Nephron (organoid): ENCODE data around the gene ZMAT3.

Source experiments
- H3K27ac Mint-ChIP-seq, 3 experiments: 2 replicates each; pipeline ENCODE4 v1.8.0; 2020; ENCODE audit warnings: mixed read lengths in 3 of 3, mild to moderate bottlenecking in 2 of 3, moderate library complexity in 1 of 3
- H3K27me3 Mint-ChIP-seq: 2 replicates; pipeline ENCODE4 v1.8.0; 2021; ENCODE audit warnings: low read depth, mild to moderate bottlenecking, moderate library complexity, mixed read lengths
- H3K36me3 Mint-ChIP-seq: 2 replicates; pipeline ENCODE4 v1.8.0; 2020; ENCODE audit warnings: low read depth, mixed read lengths
- H3K4me1 Mint-ChIP-seq: 2 replicates; pipeline ENCODE4 v1.8.0; 2020; ENCODE audit warnings: mixed read lengths
- H3K4me3 Mint-ChIP-seq, 3 experiments: 2 replicates each; pipeline ENCODE4 v1.8.0; 2020; ENCODE audit warnings: mild to moderate bottlenecking in 3 of 3, mixed read lengths in 3 of 3, moderate library complexity in 2 of 3
- H3K9me3 Mint-ChIP-seq: 2 replicates; pipeline ENCODE4 v1.8.0; 2020; ENCODE audit warnings: mixed read lengths
- CTCF ChIP-seq, 3 experiments: fragments of 200-600 bp; sonication (generic); IDR thresholded peaks; one replicate each; pipeline ENCODE4 v1.5.0; 2021; ENCODE audit warnings: antibody characterized with exemption in 3 of 3; ENCODE audit not compliant: unreplicated experiment in 3 of 3

ZMAT3 gene

GRCh38 chr3:179073816-179074215 lies 2.2 kb upstream of the ZMAT3 start:
- H3K4me3 Mint-ChIP-seq, result peak overlapping the region; percentile 60 to 77 (median 71)
- H3K27ac Mint-ChIP-seq, result peak overlapping the region in 2 of 3 experiments; percentile 22 to 47
- no peak for TF ChIP-seq CTCF (IDR thresholded peaks at IDR 0.05; ENCODE audit: unreplicated experiment in 3 of 3)
- no peaks in the 10 kb centered on the region for H3K27me3 Mint-ChIP-seq
- no peaks in the 10 kb centered on the region for H3K36me3 Mint-ChIP-seq
- H3K4me1 Mint-ChIP-seq, result peaks cover 33% of the 10 kb centered on the region
- H3K9me3 Mint-ChIP-seq, result no peaks in the 10 kb centered on the region

GRCh38 chr3:179072100-179072438 lies 460 bp upstream of the ZMAT3 start:
- TF ChIP-seq CTCF (IDR thresholded peaks at IDR 0.05; ENCODE audit: unreplicated experiment in 3 of 3), result no peak
- Mint-ChIP-seq H3K27me3 (no peaks in the 10 kb centered on the region), H3K36me3 (peaks cover 8% of the 10 kb centered on the region), H3K27ac (peak overlapping the region; percentile 68 to 90 (median 85)), H3K9me3 (no peaks in the 10 kb centered on the region), H3K4me1 (peaks cover 38% of the 10 kb centered on the region), H3K4me3 (peak overlapping the region; percentile 83 to 99 (median 93))

GRCh38 chr3:179071027-179071322 lies 634 bp downstream of the ZMAT3 start:
- peaks cover 15% of the 10 kb centered on the region for H3K36me3 Mint-ChIP-seq
- H3K27me3 Mint-ChIP-seq, result no peaks in the 10 kb centered on the region
- H3K4me1 Mint-ChIP-seq, result peaks cover 30% of the 10 kb centered on the region
- peak overlapping the region; percentile 68 to 97 (median 85) for H3K27ac Mint-ChIP-seq
- no peaks in the 10 kb centered on the region for H3K9me3 Mint-ChIP-seq
- H3K4me3 Mint-ChIP-seq, result peak overlapping the region; percentile 93 to 99 (median 99)
- no peak for TF ChIP-seq CTCF (IDR thresholded peaks at IDR 0.05; ENCODE audit: unreplicated experiment in 3 of 3)

GRCh38 chr3:179069762-179070390 lies 1.7 kb downstream of the ZMAT3 start:
- Mint-ChIP-seq H3K9me3 (no peaks in the 10 kb centered on the region), H3K4me1 (peaks cover 27% of the 10 kb centered on the region), H3K36me3 (peaks cover 17% of the 10 kb centered on the region), H3K27ac (no peak overlapping the region), H3K4me3 (peak overlapping the region; percentile 50 to 77 (median 70)), H3K27me3 (no peaks in the 10 kb centered on the region)
- TF ChIP-seq CTCF (IDR thresholded peaks at IDR 0.05; ENCODE audit: unreplicated experiment in 3 of 3), result no peak

- Mint-ChIP-seq H3K4me1 (peaks cover 27% of the 10 kb centered on the region), H3K4me3 (peak overlapping the region; percentile 30 to 63 (median 59)), H3K27ac (peak overlapping the region in 2 of 3 experiments; percentile 3 to 9), H3K9me3 (no peaks in the 10 kb centered on the region), H3K36me3 (peaks cover 24% of the 10 kb centered on the region), H3K27me3 (no peaks in the 10 kb centered on the region)
- peak in 1 of 3 experiments; percentile 9 for TF ChIP-seq CTCF (IDR thresholded peaks at IDR 0.05; ENCODE audit: unreplicated experiment in 3 of 3)
Measured at GRCh38 chr3:179068779-179069530, 2.7 kb downstream of the ZMAT3 start.

GRCh38 chr3:179067839-179068238 lies 3.8 kb downstream of the ZMAT3 start:
- no peak for TF ChIP-seq CTCF (IDR thresholded peaks at IDR 0.05; ENCODE audit: unreplicated experiment in 3 of 3)
- Mint-ChIP-seq H3K9me3 (no peaks in the 10 kb centered on the region), H3K4me3 (peak overlapping the region in 2 of 3 experiments; percentile 12 to 47)

More at GRCh38 chr3:179067839-179068238, 3.8 kb downstream of the ZMAT3 start:
- Mint-ChIP-seq H3K36me3 (peaks cover 24% of the 10 kb centered on the region), H3K27me3 (no peaks in the 10 kb centered on the region), H3K27ac (peak overlapping the region; percentile 47 to 80 (median 80)), H3K4me1 (peaks cover 27% of the 10 kb centered on the region)
